Mucosa of stomach (tissue), 1 donor: Measurements from ENCODE around the gene AKAP1.

Experiments
- H3K27me3 ChIP-seq: one replicate; pipeline ENCODE4 v1.7.0; 2013; ENCODE audit warnings: mild to moderate bottlenecking, low read length; ENCODE audit not compliant: control insufficient read depth, insufficient read depth
- H3K36me3 ChIP-seq: one replicate; pipeline ENCODE4 v1.7.0; 2013; ENCODE audit warnings: low read length; ENCODE audit not compliant: control insufficient read depth, insufficient read depth
- H3K4me1 ChIP-seq: one replicate; pipeline ENCODE4 v1.7.0; 2013; ENCODE audit warnings: mild to moderate bottlenecking, low read length; ENCODE audit not compliant: control insufficient read depth, insufficient read depth
- H3K4me3 ChIP-seq: one replicate; pipeline ENCODE4 v1.7.0; 2013; ENCODE audit warnings: low read length
- H3K9ac ChIP-seq: one replicate; pipeline ENCODE4 v1.7.0; 2013; ENCODE audit warnings: mild to moderate bottlenecking, low read length, moderate library complexity
- H3K9me3 ChIP-seq: one replicate; pipeline ENCODE4 v1.7.0; 2013; ENCODE audit warnings: mild to moderate bottlenecking, low read length, moderate library complexity; ENCODE audit not compliant: control insufficient read depth
- donor health status: Pancreatic carcinoma.

AKAP1 gene

DNA sequence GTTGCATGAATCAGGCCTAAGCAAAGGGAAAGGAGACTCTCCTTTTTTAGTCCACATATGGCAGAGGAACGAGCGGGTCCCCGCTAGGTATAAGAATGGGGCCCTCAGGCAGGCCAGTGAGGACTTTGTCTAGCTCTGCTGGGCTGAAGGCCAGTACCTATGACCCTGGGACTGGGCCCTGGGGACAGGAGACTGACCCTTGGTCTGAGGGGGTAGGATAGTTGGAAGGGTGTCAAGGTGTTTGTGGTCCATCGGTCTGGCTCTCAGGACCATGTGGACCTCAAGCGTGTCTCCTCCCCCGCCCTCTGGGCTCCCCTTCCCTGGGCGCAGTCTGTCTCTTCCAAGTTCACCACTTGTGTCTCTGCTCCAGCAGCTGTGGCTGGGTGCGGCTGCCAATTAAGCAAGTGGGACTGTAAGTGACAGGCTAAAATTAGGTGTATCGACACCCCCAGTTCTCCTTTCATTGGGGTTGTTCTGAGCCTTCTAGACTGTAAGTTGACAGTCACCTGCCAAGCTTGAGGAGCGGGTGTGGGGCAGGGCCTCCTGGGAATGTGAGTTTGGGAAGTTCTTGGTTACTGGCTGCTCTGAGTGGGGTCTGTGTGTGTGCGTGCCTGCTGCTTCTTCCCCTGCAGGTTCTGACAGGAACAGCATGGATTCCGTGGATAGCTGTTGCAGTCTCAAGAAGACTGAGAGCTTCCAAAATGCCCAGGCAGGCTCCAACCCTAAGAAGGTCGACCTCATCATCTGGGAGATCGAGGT is 24.5 kb downstream of the AKAP1 start:
- Histone ChIP-seq H3K27me3 (no peaks in the 10 kb centered on the region), H3K4me3 (no peak overlapping the region), H3K9me3 (no peaks in the 10 kb centered on the region), H3K36me3 (peaks cover 14% of the 10 kb centered on the region), H3K4me1 (peaks cover 51% of the 10 kb centered on the region), H3K9ac (peak overlapping the region; percentile 3)

DNA sequence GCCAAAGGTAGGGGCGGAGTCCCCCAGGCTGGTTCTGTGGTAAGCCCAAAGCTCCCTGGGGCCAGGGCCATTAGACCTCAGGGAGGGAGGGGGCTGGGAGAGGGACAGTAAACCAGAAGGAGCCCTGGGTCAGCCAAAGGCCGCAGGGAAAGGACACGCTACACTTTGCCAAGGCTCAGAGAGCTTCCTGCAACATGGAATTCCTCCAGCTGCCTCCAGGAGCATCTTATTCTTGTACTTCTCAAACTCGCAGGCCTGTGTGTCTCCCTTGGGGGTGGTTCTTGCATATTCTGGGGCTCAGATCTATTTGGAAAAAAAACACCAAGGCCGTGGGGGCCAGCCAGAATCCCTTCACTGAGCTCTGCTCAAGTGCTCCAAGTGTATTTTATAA is 25.1 kb downstream of the AKAP1 start:
- H3K27me3 ChIP-seq, result no peaks in the 10 kb centered on the region
- H3K4me3 ChIP-seq, result no peak overlapping the region
- H3K9me3 ChIP-seq, result no peaks in the 10 kb centered on the region
- H3K9ac ChIP-seq, result no peak overlapping the region
- H3K36me3 ChIP-seq, result peaks cover 18% of the 10 kb centered on the region
- H3K4me1 ChIP-seq, result peaks cover 51% of the 10 kb centered on the region

DNA sequence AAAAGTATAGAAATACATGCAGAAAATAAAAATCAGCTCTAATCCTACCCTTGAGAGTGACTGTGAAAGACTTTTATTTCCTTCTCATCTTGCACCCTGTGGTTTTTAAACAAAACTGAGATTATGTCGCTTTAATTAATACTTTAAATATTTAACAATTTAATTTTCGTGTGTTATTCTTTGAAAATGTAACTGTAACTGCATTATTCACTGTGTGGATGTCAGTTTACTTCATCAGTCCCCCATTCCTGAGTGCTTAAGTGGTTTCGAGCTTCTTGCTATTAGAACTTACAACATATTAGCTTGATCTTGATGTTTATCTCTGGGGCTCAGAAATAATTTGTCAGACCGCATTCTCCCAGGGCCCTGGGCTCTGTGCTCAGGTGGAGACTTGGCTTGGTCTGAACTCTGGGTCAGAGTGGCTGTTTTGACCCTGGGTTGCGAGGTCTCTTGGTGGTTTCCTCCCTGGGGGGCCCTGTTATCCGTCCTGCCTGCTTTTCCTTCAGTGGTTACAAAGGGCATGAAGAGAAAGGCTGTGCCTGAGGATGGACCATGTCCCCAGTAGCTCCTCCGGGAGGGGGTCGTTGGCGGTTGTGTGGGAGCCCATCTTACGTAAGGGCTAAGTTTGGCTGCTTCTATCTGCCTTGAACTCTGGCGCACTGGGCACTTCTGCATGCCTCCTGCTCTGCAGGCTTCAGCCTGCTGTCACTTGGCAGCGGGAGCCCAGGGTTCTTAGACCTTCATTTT is 25.7 kb downstream of the AKAP1 start:
- H3K4me1 ChIP-seq, result peaks cover 51% of the 10 kb centered on the region

DNA sequence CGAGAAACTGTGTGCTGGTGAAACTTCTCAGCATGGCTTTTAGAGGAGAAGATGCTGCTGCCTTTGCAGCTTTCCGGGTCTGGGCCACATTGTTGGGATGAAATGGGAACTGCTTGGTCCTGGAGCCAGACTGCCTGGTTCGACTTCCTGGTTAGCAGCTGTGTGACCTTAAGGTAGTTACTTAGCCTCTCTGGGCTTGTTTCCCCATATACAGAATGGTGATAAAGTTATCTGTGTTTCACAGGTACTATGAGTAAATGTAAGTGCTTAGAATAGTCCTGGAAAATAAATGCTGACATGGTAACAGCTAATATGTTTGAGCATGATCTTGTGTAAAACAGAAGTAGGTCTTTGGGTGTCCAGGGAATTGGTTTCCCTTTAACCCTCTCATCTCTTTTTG is 26.3 kb downstream of the AKAP1 start:
- no peak overlapping the region for H3K4me3 ChIP-seq
- H3K4me1 ChIP-seq, result peaks cover 47% of the 10 kb centered on the region
- H3K36me3 ChIP-seq, result peaks cover 24% of the 10 kb centered on the region
- H3K9ac ChIP-seq, result no peak overlapping the region
- no peaks in the 10 kb centered on the region for H3K27me3 ChIP-seq
- no peaks in the 10 kb centered on the region for H3K9me3 ChIP-seq

More for the DNA sequence above, 25.7 kb downstream of the AKAP1 start:
- H3K4me3 ChIP-seq, result no peak overlapping the region
- no peaks in the 10 kb centered on the region for H3K27me3 ChIP-seq
- H3K36me3 ChIP-seq, result peaks cover 19% of the 10 kb centered on the region
- no peak overlapping the region for H3K9ac ChIP-seq
- H3K9me3 ChIP-seq, result no peaks in the 10 kb centered on the region

DNA sequence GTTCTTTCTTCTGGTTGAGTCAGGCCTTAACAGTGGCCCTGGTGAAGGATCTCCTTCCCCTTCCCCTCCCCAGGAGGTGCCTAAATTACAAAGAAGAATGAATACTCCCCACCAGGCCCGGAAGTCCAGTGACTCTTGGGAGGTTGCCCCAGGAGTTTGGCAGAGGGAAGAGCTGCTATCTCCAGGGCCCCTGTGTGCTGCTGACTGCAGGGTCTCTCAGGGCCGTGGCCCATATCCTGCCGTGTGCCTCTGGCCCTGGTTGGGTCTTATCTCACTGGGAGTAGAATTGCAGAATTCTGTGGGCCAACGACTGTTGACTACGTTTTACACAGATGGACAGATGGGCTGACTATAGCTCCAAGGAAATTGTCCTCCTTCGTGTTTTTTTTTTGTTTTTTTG is 28.0 kb downstream of the AKAP1 start:
- no peak overlapping the region for H3K9ac ChIP-seq
- peaks cover 32% of the 10 kb centered on the region for H3K4me1 ChIP-seq
- no peak overlapping the region for H3K4me3 ChIP-seq
- no peaks in the 10 kb centered on the region for H3K9me3 ChIP-seq
- peaks cover 35% of the 10 kb centered on the region for H3K36me3 ChIP-seq
- no peaks in the 10 kb centered on the region for H3K27me3 ChIP-seq

DNA sequence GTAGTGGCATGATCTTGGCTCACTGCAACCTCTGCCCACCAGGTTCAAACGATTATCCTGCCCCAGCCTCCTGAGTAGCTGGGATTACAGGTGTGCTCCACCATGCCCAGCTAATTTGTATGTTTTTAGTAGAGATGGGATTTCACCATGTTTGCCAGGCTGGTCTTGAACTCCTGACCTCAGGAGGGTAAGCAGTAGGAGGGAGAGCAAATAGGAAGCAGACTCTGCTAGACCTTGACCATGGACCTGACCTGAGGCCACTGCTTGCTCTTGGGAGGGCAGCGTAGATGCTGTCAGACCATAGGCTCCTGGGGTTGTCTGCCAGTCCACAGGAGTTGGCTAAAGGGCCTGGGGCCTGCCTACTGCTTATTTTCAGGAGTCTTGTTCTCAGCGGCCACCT is 28.6 kb downstream of the AKAP1 start:
- Histone ChIP-seq H3K27me3 (no peaks in the 10 kb centered on the region), H3K4me3 (no peak overlapping the region), H3K9me3 (no peaks in the 10 kb centered on the region), H3K4me1 (peaks cover 25% of the 10 kb centered on the region), H3K9ac (no peak overlapping the region), H3K36me3 (peaks cover 40% of the 10 kb centered on the region)

DNA sequence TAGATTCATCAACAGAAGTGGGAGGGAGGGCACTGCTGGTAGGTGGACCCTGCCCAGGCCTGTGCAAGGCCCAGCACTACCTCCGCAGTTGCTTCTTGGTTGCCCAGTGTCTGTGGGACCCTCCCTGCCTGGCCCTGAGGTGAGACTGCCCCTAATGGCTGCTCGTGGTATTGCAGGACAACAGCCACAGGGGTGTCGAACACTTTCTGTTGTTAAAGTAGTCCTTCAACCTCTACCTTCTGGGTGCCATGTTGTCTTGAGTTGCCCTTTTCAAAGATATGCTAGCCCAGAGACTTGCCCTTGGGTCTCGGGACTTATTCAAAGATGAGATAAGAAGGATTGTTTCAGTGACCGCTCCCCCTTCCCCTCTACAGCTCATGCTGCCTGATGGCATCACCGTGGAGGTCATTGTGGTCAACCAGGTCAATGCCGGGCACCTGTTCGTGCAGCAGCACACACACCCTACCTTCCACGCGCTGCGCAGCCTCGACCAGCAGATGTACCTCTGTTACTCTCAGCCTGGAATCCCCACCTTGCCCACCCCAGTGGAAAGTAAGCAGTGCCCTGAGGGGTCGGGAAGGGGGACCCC is 29.1 kb downstream of the AKAP1 start:
- H3K9me3 ChIP-seq, result no peaks in the 10 kb centered on the region
- no peak overlapping the region for H3K4me3 ChIP-seq
- peaks cover 20% of the 10 kb centered on the region for H3K4me1 ChIP-seq
- no peak overlapping the region for H3K9ac ChIP-seq
- no peaks in the 10 kb centered on the region for H3K27me3 ChIP-seq
- H3K36me3 ChIP-seq, result peaks cover 43% of the 10 kb centered on the region

DNA sequence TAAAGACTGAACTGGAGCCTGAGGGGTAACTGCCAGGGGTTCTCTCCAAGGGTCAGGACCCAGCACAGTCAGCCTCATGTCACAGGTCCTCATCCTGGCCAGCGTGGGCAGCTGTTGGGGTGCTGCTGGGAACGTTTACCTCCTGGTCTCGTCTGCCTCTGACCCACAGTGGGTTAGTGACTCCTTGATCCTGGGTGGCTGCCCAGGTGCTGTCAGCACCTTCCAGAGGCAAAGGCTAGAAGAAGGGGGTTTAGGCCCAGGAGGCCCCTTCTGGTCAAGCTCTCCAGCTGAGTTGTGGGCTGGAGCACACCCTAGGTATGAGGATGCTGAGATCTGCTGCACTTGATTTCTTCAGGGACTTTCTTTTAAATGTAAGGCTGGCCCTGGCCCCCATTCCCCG is 30.3 kb downstream of the AKAP1 start:
- H3K9ac ChIP-seq, result no peak overlapping the region
- H3K27me3 ChIP-seq, result no peaks in the 10 kb centered on the region
- no peaks in the 10 kb centered on the region for H3K9me3 ChIP-seq
- no peak overlapping the region for H3K4me3 ChIP-seq
- H3K36me3 ChIP-seq, result peaks cover 43% of the 10 kb centered on the region
- peaks cover 8% of the 10 kb centered on the region for H3K4me1 ChIP-seq

DNA sequence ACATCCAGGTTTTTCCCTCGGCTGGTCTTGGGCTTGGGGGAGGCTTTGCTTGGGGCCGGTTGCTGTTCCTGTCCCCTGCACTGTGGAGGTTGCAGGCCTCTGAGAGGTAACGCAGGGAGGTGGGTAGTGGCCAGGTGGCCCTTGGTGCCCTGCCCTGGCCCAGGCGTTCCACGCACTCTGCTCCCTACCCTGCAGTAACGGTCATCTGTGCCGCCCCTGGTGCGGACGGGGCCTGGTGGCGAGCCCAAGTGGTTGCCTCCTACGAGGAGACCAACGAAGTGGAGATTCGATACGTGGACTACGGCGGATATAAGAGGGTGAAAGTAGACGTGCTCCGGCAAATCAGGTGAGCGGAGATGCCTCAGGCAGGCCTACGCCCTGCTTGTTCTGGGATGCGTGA is 30.9 kb downstream of the AKAP1 start:
- Histone ChIP-seq H3K27me3 (no peaks in the 10 kb centered on the region), H3K9me3 (no peaks in the 10 kb centered on the region), H3K36me3 (peaks cover 43% of the 10 kb centered on the region), H3K9ac (no peak overlapping the region), H3K4me1 (peaks cover 5% of the 10 kb centered on the region), H3K4me3 (no peak overlapping the region)

DNA sequence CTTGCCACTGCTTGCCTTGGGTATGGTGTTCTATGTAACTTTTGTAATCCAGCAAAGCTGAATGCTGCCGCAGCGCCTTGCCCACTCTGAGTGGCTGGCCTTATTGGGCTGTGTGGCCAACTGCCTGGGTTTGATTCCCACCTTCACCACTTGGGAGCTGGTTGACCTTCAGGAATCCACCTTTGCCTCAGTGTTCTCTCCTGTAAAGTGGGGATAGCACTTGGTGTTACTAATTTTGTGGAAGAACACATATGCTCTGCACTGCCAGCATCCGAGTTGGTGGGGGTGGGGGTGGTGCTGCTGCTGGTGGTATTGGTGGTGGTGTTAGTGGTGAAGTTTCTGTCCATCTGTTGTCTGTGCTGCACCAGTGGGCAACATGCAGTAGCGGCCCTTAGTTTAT is 32.8 kb downstream of the AKAP1 start:
- Histone ChIP-seq H3K36me3 (peaks cover 43% of the 10 kb centered on the region), H3K9me3 (no peaks in the 10 kb centered on the region), H3K4me3 (no peak overlapping the region), H3K27me3 (no peaks in the 10 kb centered on the region), H3K4me1 (no peaks in the 10 kb centered on the region), H3K9ac (no peak overlapping the region)

DNA sequence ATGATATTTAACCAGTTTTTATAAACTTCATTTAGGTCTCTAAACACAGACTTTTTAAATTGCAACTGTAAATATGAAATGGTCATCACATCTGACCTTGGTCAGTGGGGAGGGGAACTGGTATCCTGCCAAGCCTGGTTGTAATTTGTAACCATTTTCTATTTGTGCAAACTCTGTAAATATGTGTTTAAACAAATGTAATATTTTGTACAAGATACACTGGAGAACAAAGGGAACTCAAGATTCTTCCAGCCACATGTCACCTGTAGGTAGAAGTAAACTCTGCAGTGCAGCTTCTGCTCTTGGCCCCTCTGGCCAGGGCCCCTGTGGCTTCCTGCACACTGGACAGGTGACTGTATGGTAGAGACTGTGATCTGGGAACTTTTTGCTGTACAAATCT is 35.8 kb downstream of the AKAP1 start:
- H3K9ac ChIP-seq, result no peak overlapping the region
- no peak overlapping the region for H3K4me3 ChIP-seq
- H3K4me1 ChIP-seq, result no peaks in the 10 kb centered on the region
- no peaks in the 10 kb centered on the region for H3K9me3 ChIP-seq
- H3K27me3 ChIP-seq, result no peaks in the 10 kb centered on the region
- peaks cover 40% of the 10 kb centered on the region for H3K36me3 ChIP-seq

DNA sequence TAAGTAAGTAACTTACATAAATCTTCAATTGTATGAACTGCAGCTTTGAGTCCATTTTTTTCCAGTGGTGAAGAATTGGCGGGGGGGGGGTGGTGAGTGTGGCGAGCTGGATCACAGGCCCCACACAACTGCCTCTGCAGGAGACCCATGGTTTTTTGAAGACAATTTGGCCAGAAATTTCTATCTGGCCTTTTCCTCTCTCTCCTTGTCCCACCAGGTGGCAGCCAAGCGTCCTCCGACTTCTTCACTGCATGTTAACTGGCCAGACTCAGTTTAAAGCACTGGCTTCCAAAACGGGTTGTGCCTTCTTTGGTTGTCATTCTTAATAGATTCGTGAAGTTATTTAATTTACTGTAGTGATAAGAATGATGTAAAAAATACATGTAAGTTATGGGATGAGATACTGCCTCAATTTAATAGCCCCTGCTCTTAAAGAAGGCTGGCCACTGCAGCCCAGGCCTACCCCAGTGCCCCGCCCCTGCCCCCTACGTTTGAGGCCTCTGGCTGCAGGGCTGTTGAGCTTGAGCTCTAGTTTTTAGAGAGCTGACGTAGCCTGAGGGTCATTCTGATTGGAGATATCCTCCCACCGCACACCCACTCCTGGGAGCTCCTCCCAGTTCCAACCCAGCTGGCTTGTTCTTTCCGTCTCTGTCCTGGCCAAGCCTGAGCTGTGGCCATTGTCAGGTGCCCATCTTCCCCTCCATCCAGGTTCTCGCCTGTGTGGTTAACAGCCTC is 36.4 kb downstream of the AKAP1 start:
- Histone ChIP-seq H3K36me3 (peaks cover 33% of the 10 kb centered on the region), H3K4me1 (no peaks in the 10 kb centered on the region), H3K9me3 (no peaks in the 10 kb centered on the region), H3K27me3 (no peaks in the 10 kb centered on the region), H3K4me3 (no peak overlapping the region), H3K9ac (no peak overlapping the region)
